NCI-H748 (cell line): Measurements from ENCODE around the gene DEPP1.
A peak's percentile ranks its signal among the peaks of the same experiment; 100 is the strongest.

ENCODE experiments used
- DNase-seq: peaks from one replicate; lab custom pipeline; 2025; ENCODE audit not compliant: unreplicated experiment; lab: John Stamatoyannopoulos, UW

The DEPP1 gene

DNA sequence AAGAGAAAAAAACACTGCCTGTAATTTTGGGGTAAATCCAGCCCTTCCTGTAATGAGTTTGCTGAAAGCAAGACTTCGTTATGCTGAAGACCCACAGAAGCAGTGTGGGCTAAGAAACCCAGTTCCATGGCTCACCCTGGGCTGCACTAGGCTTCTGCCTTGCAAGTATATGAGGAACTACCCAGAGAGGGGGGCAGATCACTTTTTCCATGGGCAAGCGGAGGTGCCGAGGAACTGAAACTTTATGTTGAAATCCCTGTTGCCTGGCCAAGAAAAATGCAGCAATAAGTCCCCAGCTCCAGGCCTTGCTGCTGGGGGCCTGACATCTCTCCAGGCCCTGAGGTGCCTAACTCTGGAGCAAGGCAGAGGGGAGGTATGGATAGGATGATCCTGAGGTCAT lies 10.5 kb downstream of the DEPP1 start:
- no peak for DNase-seq

DNA sequence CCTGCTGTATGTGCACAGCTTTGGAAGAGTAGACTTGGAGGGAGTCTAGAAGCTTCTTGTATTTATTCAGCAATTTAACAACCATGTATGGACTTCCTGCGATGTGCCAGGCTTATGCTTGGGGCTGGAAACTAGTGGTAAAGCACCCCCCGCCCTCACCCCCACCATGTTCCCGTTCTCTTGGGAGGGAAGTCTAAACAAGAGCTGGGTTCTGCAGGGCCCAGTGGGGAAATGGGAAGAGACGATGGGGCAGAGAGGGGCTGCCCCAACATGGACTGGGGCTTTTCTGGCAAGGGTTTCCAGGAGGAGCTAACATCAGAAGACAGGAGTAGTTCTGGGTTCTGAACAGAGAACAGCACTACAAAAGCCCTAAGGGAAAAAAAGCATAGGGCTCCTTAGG lies 11.0 kb downstream of the DEPP1 start:
- DNase-seq: no peak

DNA sequence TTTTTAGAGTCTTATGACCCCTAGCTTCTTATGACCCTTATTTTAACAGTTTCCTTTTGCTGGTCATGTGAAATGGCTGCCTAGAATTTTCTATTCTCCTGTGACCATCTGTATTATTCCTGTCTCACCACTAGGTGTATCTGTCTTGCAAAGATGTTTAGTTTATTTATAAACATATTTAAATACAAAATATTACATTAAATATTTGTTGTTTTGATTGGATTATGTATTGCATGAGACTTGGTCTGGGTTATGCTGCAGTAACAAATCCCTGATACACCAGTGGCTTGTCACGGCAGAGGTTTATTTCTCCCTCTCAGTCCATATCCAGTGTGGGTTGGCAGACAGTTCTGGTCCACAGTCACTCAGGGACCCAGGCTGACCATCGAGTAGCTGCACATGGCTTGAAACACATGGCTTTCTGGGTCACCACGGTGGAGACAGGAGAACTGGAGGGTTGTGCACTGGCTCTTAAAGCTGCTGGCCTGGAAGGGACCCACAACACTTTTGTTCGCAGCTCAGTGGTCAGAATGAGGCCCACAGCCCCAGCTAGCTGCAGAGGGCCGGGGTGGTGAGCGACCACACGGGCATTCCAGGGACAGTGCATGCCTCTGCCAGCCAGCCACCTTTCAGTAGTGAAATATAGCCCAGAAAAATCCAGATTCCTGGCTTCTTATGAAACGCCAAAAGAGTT lies 11.6 kb downstream of the DEPP1 start:
- DNase-seq: no peak

DNA sequence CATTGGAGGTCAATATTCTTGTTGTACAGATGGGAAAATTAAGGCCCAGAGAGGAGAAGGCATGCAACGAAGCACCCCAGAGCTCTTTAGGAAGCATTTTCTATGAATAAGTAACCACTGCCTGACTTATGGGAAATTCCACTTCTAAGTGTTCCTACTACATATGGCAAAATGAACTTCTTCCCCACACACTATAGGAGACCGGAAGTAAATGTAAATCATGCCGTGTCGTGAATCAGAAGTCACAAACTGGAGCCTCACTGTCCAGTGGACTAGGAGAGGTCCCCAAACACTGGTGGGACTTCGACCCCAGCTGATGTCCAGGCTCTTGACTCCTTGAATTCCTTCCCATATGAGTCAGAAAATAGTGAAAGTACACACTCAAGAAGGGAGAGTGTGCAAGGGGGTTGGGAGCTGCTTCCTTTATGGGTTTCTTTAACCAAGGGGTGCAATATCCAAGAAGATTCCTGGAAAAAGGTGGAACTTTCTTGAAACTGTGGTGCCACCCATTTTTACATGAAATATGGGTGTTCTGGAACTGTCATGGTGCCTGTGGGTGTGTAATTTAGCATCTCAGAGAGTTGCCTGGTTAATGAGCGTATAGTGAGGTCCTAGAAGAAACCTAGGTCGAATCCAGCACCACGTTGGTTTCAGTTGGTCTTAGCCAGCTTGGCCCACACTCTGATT lies 12.3 kb downstream of the DEPP1 start:
- no peak for DNase-seq

GRCh38 chr10:44965651-44966097 lies 12.9 kb downstream of the DEPP1 start:
- peak; percentile 2 for DNase-seq

DNA sequence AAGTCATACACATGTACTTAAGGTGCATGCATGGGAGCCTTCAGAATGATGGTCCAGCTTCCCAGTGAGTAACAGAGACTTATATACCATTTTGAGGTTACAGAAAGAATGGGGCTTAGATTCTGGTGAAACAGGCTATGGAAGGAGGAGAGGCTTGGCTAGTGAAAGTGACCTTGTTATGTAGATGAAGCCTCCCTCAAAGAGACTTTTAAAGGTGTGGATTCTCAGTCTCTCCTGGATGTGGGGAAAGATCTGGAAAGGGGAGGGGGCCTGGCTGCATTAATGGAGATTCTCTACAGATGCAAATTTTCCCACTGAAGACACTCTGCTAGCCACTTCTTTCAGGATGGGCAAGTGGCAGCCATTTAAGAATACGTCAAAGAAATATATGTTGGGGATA lies 13.5 kb downstream of the DEPP1 start:
- DNase-seq: no peak

DNA sequence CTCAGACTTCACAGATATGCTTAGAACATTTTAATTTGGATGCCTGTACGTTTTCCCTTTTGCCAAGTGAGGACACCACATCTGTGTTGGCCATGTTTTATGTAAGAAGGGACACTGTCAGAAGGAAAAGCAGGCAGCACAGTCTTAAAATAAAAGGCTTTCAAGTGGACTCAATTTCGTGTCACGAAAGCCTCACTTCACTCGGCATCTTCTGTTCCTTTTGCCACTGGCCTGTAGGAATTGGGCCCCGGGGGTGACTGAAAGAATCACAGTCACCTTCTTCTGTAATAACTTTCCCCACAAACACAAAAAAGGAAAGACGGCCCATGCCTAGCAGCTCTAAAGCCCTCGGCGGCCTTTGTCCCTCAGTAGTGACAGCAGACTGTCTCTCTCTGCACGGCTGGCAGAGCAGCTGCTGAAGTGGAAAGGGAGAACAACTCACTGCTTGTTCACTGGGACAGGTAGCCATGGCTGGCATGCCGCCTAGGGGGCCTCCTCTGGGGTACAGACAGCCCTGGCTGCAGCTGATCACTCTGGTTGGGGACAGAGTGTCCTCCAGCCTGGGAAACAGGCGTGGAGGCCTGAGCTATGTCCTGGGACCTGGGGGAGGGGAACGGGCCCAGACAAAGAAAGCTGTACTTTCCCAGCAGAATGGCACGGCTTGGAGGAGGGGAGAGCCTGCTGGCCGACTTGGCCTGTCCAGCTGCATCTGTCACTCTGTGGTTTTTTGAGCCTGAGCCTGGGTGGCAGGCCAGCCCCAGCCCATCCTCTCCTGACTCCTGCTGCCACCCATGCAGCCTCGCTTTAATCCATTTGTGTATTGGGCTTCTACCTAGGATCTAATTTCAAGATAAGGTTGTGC lies 14.6 kb downstream of the DEPP1 start:
- no peak for DNase-seq

DNA sequence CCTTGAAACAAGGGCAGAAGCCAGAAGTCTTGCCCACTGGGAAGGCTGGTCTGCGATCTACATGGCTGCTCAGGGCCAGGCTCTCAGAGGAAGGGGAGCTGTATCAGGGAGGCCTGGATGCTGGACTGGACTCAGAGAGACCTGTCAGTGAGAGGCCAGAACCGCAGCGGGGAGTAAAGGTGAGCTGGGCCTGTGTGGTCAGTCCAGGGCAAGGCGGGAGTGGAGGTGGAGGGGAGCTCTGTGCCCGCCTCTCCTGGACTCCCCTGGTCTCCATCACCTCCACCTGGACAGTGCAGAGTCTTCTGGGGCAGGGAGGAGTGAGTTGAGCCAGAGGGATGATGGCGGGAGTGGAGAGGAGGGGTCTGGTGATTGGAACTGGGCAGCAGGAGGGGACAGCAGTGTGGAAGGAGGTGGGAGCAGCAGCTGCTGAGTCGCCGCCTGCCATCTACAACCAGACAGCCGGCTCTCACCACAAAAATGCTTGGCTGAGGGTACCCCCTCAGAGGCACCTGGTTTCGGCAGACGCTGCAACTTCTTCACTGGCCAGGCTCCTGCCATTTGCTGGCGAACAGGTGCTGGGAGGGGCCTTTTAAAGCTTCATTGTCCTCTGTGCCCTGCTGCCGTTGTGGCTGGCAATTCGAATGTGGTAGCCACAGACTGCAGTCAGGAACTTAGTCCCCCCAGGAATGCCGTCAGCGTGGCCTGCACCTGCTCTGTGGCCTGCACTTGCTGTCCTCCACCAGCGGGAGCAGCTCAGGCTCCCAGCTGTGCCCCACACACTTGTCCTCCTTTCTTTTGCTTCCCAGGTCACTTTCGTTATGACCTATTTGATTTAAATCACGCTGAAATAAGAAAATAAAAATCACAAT lies 15.5 kb downstream of the DEPP1 start:
- DNase-seq: no peak

GRCh38 chr10:44961931-44962750 lies 16.5 kb downstream of the DEPP1 start:
- no peak for DNase-seq

GRCh38 chr10:44961230-44961571 lies 17.4 kb downstream of the DEPP1 start:
- no peak for DNase-seq

- no peak for DNase-seq
Measured at GRCh38 chr10:44960482-44961229, 18.0 kb downstream of the DEPP1 start.

DNA sequence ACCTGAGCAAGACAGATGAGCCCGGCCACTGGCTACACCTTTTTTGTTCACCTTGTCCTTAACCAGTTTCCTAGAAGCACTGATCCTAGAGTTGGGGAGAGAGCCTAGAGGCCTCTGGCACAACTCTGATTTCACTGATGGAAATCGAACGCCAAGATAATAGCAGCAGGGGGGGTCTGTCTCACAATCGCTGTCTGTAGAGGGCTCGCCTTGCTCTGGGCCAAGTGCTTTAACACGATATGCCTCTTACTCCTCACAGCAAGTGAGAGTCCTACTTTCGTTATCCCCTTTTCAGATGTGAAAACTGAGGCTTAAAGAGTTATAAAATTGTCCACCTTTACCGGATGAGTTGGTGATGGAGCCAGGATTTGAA lies 18.5 kb downstream of the DEPP1 start:
- peak; percentile 30 for DNase-seq

DNA sequence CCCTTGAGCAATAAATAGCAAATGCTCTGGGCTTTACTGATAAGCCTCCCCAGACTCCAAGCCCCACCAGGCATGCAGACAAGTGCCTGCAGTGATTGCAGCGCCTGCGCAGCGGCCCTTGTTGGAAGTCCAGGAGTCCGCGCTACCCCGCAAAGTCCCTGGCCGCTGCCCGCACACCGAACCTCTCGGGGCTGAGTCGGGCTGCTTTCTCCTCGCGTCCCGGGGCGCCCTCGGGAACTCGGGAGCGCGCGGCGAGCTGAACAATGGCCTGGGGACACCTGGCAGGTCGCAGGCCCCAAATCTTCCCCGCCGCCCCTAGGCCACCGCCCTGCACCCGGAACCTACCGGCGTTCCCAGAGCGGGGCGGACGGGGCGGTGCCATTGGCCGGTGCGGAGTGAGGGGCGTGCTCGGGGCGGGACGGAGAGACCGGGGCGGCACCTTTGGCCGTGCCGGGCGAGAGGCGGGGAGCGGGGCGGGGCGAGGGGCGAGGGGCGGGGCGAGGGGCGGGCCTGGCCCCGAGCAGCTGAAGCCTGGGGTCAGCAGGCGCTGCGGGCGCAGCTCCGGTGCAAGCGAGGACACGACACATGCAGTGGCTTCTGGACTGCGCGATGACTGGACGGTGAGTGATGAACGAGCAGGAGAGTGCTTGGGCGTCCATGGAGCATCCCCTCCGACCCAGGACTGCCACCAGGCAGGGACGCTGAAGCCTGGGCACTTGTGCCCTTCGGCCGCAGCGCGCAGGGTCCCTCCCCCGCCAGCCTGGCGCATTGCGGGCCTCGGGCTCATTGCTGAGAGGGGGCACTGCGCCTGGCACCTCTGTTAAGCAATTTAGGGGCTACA lies 19.1 kb downstream of the DEPP1 start, which contains the start of gene RASSF4:
Gene RASSF4, plus strand, starts transcription at position 556 of the 841 bp plus-strand sequence. CDS start 10,401 bp downstream, outside the sequence.
- peak; percentile 78 for DNase-seq

GRCh38 chr10:44958898-44959246 lies 19.7 kb downstream of the DEPP1 start:
- DNase-seq: no peak

- no peak for DNase-seq
Measured at GRCh38 chr10:44958196-44958897, 20.3 kb downstream of the DEPP1 start.

DNA sequence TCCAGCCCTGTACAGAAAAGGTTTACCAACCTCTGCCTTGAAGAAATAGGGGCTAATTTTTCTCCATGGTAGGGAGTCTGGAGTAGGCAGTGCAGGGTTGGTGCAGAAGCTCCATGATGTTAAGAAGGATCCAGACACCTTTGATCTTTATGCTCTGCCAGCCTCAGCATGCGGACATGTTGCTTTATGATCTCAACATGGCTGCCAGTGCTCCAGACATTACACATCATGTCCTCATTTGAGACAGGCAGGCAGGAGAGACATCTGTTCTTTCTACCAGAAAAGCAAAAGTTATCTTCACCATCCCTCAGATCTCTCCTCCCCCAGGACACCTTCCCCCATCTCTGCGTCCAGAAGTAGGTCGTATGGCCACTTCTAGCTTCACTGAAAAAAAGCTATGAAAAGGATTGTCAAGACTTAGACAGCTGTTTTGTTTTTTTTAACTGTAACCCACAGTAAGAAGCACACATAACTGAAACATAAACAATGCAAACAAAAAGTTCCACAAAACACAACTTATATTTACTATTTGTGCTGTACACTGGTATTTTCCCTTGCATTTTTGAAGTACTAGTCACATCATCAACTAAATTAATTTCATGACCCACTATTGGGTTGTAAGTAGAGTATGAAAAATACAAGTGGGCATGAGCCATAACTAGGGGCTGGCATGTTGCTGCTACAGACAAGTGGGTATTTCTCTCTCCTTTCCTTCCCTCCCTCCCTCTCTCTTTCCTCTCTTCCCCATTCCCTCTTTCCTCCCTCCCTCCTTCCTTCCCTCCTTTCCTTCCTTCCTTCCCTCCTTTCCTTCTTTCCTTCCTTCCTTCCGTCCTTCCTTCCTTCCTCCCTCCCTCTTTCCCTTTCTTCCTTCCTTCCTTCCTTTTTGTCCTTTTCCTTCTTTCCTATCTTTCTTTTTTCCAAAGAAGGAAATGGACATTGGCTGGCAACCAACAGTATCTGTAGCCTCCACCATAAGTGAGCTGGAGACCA lies 21.6 kb downstream of the DEPP1 start:
- DNase-seq: no peak

GRCh38 chr10:44956226-44956625 lies 22.4 kb downstream of the DEPP1 start:
- no peak for DNase-seq
